Motor neuron (in vitro differentiated cells): ENCODE measurements around the gene KCNB1. TPM values are rescaled to one million over a fixed set of nuclear protein-coding genes. Genes with fewer than 3 reads are reported as not detected.

ENCODE experiments used
- ATAC-seq, 8 experiments: fragments of 200-7000 bp; cut with Tn5 transposase; replicated peaks in 6 of 8; 2 replicates each; pipeline ENCODE4 v1.8.0; 2021; ENCODE audit warnings: mild to moderate bottlenecking in 8 of 8, moderate library complexity in 8 of 8
- H3K27ac ChIP-seq, 2 donors: fragments of 250-450 bp; sonication (Bioruptor Pico); 2 replicates each; pipeline ENCODE4 v1.9.0; 2021; ENCODE audit warnings: antibody characterized with exemption in 2 of 2, mild to moderate bottlenecking in 2 of 2, moderate library complexity in 1 of 2
- H3K4me1 ChIP-seq, 2 donors: fragments of 250-450 bp; sonication (Bioruptor Pico); replicated peaks in 1 of 2; 2 replicates each; pipeline ENCODE4 v1.6.1; 2021; ENCODE audit warnings: antibody characterized with exemption in 2 of 2, mild to moderate bottlenecking in 2 of 2, moderate library complexity in 1 of 2
- H3K4me3 ChIP-seq, 5 donors: fragments of 250-450 bp; sonication (Bioruptor Pico); 2 replicates each; pipeline ENCODE4 v1.9.0; 2021; ENCODE audit warnings: antibody characterized with exemption in 5 of 5, mild to moderate bottlenecking in 5 of 5, moderate library complexity in 4 of 5
- WGBS, 10 experiments: fragments of 450-650 bp; shearing (Covaris generic); methylation state at CpG; one replicate each; pipeline ENCODE4 v1.0.0; 2022; 5-methylcytosine and 5-hydroxymethylcytosine counted together
- in situ Hi-C, 9 experiments: fragments of 400-800 bp; cut with MboI; loops; one replicate each; pipeline ENCODE4 v1.15.0; 2021; ENCODE audit warnings: low sequenced_read_pairs in 9 of 9, low pct_unique_long_range_greater_than_20kb in 2 of 9; ENCODE audit not compliant: unreplicated experiment in 9 of 9
- total RNA-seq, 8 experiments: library from RNA; unstranded; fragments of 300-600 nt; gene quantifications; 2 replicates each; pipeline versions ENCODE4 v1.2.3 to v1.2.4, GENCODE V29; 2022

The KCNB1 gene
- total RNA-seq, 8 experiments from 2014 or later = 0.58 to 11.5 (median 3.1) TPM

- no peak for ATAC-seq
- 0 to 82% (median 66%) methylated on average over 1 to 4 of the region's 4 CpGs for whole genome bisulfite sequencing, 10 experiments
- Histone ChIP-seq H3K4me3 (no peak overlapping the region), H3K27ac (no peak overlapping the region), H3K4me1 (peaks cover 9 to 12% of the 10 kb centered on the region in 2 donors)
- in situ Hi-C loops = loop anchor here in 1 of 9 experiments (25.0 kb wide), 1 partner anchor 159 kb away; no protein-coding TSS in a partner anchor
These were observed 13.6 kb upstream of the KCNB1 start for GRCh38 chr20:49496043-49496442.

- ATAC-seq = no peak
- in situ Hi-C loops = loop anchor here in 1 of 9 experiments (25.0 kb wide), 1 partner anchor 153 kb away; no protein-coding TSS in a partner anchor
- Histone ChIP-seq H3K27ac (no peak overlapping the region), H3K4me3 (no peak overlapping the region), H3K4me1 (peaks cover 0 to 3% of the 10 kb centered on the region in 2 donors)
- 0 to 67% (median 21%) methylated on average over 1 of the region's 1 CpG; no CpG with 5 or more reads in 6 of the 10 experiments for WGBS, 10 experiments
These were observed 8.2 kb upstream of the KCNB1 start for GRCh38 chr20:49490689-49491088.

GRCh38 chr20:49489688-49490087 is 7.2 kb upstream of the KCNB1 start:
- 35 to 100% (median 86%) methylated on average over 1 to 5 of the region's 5 CpGs; no CpG with 5 or more reads in 1 of the 10 experiments for WGBS, 10 experiments
- no peak for ATAC-seq
- no peak overlapping the region for H3K27ac ChIP-seq
- no peak overlapping the region for H3K4me3 ChIP-seq
- no peaks in the 10 kb centered on the region for H3K4me1 ChIP-seq
- in situ Hi-C loops = loop anchor here in 2 of 9 experiments (10.0 to 25.0 kb wide), 2 partner anchors 152 to 155 kb away; no protein-coding TSS in a partner anchor

- ATAC-seq = no peak
- no peak overlapping the region for H3K27ac ChIP-seq
- no peaks in the 10 kb centered on the region for H3K4me1 ChIP-seq
- in situ Hi-C loops = loop anchor here in 2 of 9 experiments (10.0 to 25.0 kb wide), 2 partner anchors 149 to 151 kb away; no protein-coding TSS in a partner anchor
- no peak overlapping the region for H3K4me3 ChIP-seq
These were observed 3.6 kb upstream of the KCNB1 start for GRCh38 chr20:49486064-49486463.

GRCh38 chr20:49485563-49485962 is 3.1 kb upstream of the KCNB1 start:
- H3K4me1 ChIP-seq = no peaks in the 10 kb centered on the region
- H3K4me3 ChIP-seq = no peak overlapping the region
- no peak for ATAC-seq
- 25 to 86% (median 60%) methylated on average over 1 of the region's 1 CpG; no CpG with 5 or more reads in 3 of the 10 experiments for WGBS, 10 experiments
- in situ Hi-C loops = loop anchor here in 2 of 9 experiments (10.0 to 25.0 kb wide), 2 partner anchors 148 to 151 kb away; no protein-coding TSS in a partner anchor
- H3K27ac ChIP-seq = no peak overlapping the region

GRCh38 chr20:49484180-49485140 is 2.0 kb upstream of the KCNB1 start:
- 0 to 17% (median 1%) methylated on average over 1 to 8 of the region's 61 CpGs; no CpG with 5 or more reads in 4 of the 10 experiments for WGBS, 10 experiments
- Histone ChIP-seq H3K4me3 (peak overlapping the region; percentile 41 to 60 (median 48)), H3K4me1 (no peaks in the 10 kb centered on the region), H3K27ac (no peak overlapping the region)
- peak; percentile 90 to 94 (median 92) for ATAC-seq
- in situ Hi-C loops = loop anchor here in 2 of 9 experiments (10.0 to 25.0 kb wide), 2 partner anchors 147 to 150 kb away; no protein-coding TSS in a partner anchor

- Histone ChIP-seq H3K4me3 (peak overlapping the region; percentile 41 to 60 (median 48)), H3K27ac (no peak overlapping the region), H3K4me1 (peaks cover 0 to 2% of the 10 kb centered on the region in 2 donors)
- ATAC-seq = peak in 6 of 8 experiments; percentile 6 to 62 (median 60)
- no CpG with 5 or more reads among the region's 44 CpGs for WGBS, 10 experiments
- in situ Hi-C loops = loop anchor here in 2 of 9 experiments (10.0 to 25.0 kb wide), 2 partner anchors 146 to 149 kb away; no protein-coding TSS in a partner anchor
These were observed 1.2 kb upstream of the KCNB1 start for GRCh38 chr20:49483696-49484123.

GRCh38 chr20:49483018-49483695 is 689 bp upstream of the KCNB1 start:
- WGBS, 10 experiments = 0 to 6% (median 5%) methylated on average over 1 to 8 of the region's 27 CpGs; no CpG with 5 or more reads in 3 of the 10 experiments
- in situ Hi-C loops = loop anchor here in 2 of 9 experiments (10.0 to 25.0 kb wide), 2 partner anchors 146 to 148 kb away; no protein-coding TSS in a partner anchor
- H3K4me1 ChIP-seq = peaks cover 0 to 8% of the 10 kb centered on the region in 2 donors
- H3K27ac ChIP-seq = no peak overlapping the region
- H3K4me3 ChIP-seq = peak overlapping the region; percentile 41 to 60 (median 48)
- peak in 2 of 8 experiments; percentile 7 to 10 for ATAC-seq

GRCh38 chr20:49482173-49482572 is 295 bp downstream of the KCNB1 start:
- Histone ChIP-seq H3K27ac (no peak overlapping the region), H3K4me3 (peak overlapping the region in 1 of 5 donors; percentile 48), H3K4me1 (peaks cover 0 to 9% of the 10 kb centered on the region in 2 donors)
- no peak for ATAC-seq
- in situ Hi-C loops = loop anchor here in 2 of 9 experiments (10.0 to 25.0 kb wide), 2 partner anchors 145 to 147 kb away; no protein-coding TSS in a partner anchor
- 100% methylated on average over 3 of the region's 46 CpGs; no CpG with 5 or more reads in 9 of the 10 experiments for WGBS, 10 experiments

GRCh38 chr20:49481116-49481515 is 1.4 kb downstream of the KCNB1 start:
- Histone ChIP-seq H3K27ac (no peak overlapping the region), H3K4me3 (no peak overlapping the region), H3K4me1 (peaks cover 0 to 9% of the 10 kb centered on the region in 2 donors)
- 0 to 100% (median 66%) methylated on average over 1 to 3 of the region's 3 CpGs; no CpG with 5 or more reads in 4 of the 10 experiments for WGBS, 10 experiments
- in situ Hi-C loops = loop anchor here in 2 of 9 experiments (10.0 to 25.0 kb wide), 2 partner anchors 144 to 146 kb away; no protein-coding TSS in a partner anchor
- no peak for ATAC-seq

GRCh38 chr20:49480236-49480635 is 2.2 kb downstream of the KCNB1 start:
- WGBS, 10 experiments = 46 to 100% (median 57%) methylated on average over 1 to 3 of the region's 3 CpGs; no CpG with 5 or more reads in 5 of the 10 experiments
- in situ Hi-C loops = loop anchor here in 2 of 9 experiments (10.0 to 25.0 kb wide), 2 partner anchors 143 to 145 kb away; no protein-coding TSS in a partner anchor

GRCh38 chr20:49479785-49480184 is 2.7 kb downstream of the KCNB1 start:
- H3K27ac ChIP-seq = no peak overlapping the region
- no peak overlapping the region for H3K4me3 ChIP-seq
- peaks cover 0 to 9% of the 10 kb centered on the region in 2 donors for H3K4me1 ChIP-seq
- 20 to 92% (median 68%) methylated on average over 2 to 5 of the region's 6 CpGs; no CpG with 5 or more reads in 2 of the 10 experiments for WGBS, 10 experiments
- in situ Hi-C loops = loop anchor here in 2 of 9 experiments (10.0 to 25.0 kb wide), 2 partner anchors 142 to 145 kb away; no protein-coding TSS in a partner anchor
- no peak for ATAC-seq

More at GRCh38 chr20:49480236-49480635, 2.2 kb downstream of the KCNB1 start:
- Histone ChIP-seq H3K4me3 (no peak overlapping the region), H3K4me1 (peaks cover 0 to 9% of the 10 kb centered on the region in 2 donors), H3K27ac (no peak overlapping the region)
- ATAC-seq = no peak
